Adrenal gland (tissue), 12 donors: Measurements from ENCODE around the gene LRRC4C. TPM values are rescaled to one million over a fixed set of nuclear protein-coding genes. Genes with fewer than 3 reads are reported as not detected.

ENCODE experiments used
- DNase-seq, 7 donors: peaks; one replicate each; pipeline ENCODE4 v3.0.0-alpha.2; 2019 to 2020
- H3K27ac ChIP-seq, 5 donors: fragments of 200-600 bp; sonication (generic) in 4 of 5; 1 replicate in 3 of 5; 2 replicates in 2 of 5; pipeline versions ENCODE4 v1.5.1 to v1.8.0; 2016 to 2020; ENCODE audit warnings: mild to moderate bottlenecking in 1 of 5
- H3K27me3 ChIP-seq: fragments of 200-600 bp; 2 replicates; pipeline ENCODE4 v1.8.0; 2021
- H3K36me3 ChIP-seq, 2 donors: fragments of 200-600 bp; replicated peaks in 1 of 2; 1 replicate in 1 of 2; 2 replicates in 1 of 2; pipeline versions ENCODE4 v1.5.1 to v1.8.0; 2018 to 2022
- H3K4me1 ChIP-seq, 2 donors: fragments of 200-600 bp; replicated peaks in 1 of 2; 1 replicate in 1 of 2; 2 replicates in 1 of 2; pipeline versions ENCODE4 v1.5.1 to v1.8.0; 2018 to 2021
- H3K4me3 ChIP-seq, 4 donors: fragments of 200-600 bp; sonication (generic) in 3 of 4; one replicate each; pipeline ENCODE4 v1.5.1; 2016 to 2018
- H3K9me3 ChIP-seq, 3 donors: fragments of 200-600 bp; sonication (generic) in 1 of 3; replicated peaks in 1 of 3; 1 replicate in 2 of 3; 2 replicates in 1 of 3; pipeline versions ENCODE4 v1.5.1 to v1.8.0; 2016 to 2021
- CTCF ChIP-seq, 6 experiments: fragments of 450-650 bp in 4 of 6; fragments of 200-600 bp in 2 of 6; sonication (generic) in 1 of 6; IDR thresholded peaks; 1 replicate in 5 of 6; 2 replicates in 1 of 6; pipeline versions ENCODE4 v1.5.1 to v1.8.0; 2016 to 2021; ENCODE audit warnings: antibody characterized with exemption in 6 of 6, mild to moderate bottlenecking in 2 of 6, moderate library complexity in 1 of 6
- POLR2A ChIP-seq, 2 donors: fragments of 450-650 bp; IDR thresholded peaks; one replicate each; pipeline ENCODE4 v1.6.1; 2017; ENCODE audit warnings: antibody characterized with exemption in 2 of 2, mild to moderate bottlenecking in 2 of 2, moderate library complexity in 1 of 2
- WGBS, 4 donors: extraction: QIAGEN DNeasy Blood & Tissue Kit in 2 of 4; methylation state at CpG; one replicate each; pipeline versions ENCODE4 v1.1.5 to v1.1.7; 2013 to 2017; 5-methylcytosine and 5-hydroxymethylcytosine counted together
- intact Hi-C, 2 donors: fragments of 100-400 bp; cut with DNase I; formaldehyde crosslinking; loops; one replicate each; pipeline versions ENCODE4 v1.14.1 to v1.15.0; 2022 to 2023
- polyA plus RNA-seq, 3 donors: library from polyadenylated mRNA; stranded (reverse); fragments of 200-250 nt in 2 of 3; fragments of 350-450 nt in 1 of 3; fragmentation: Illumina TruSeq in 1 of 3; extraction: RNeasy Lipid Tissue Mini Kit (QIAGEN cat#74804) in 1 of 3; gene quantifications; one replicate each; pipeline ENCODE4 v1.2.3, GENCODE V29; 2013 to 2014
- total RNA-seq, 9 donors: library from RNA; depleted of rRNA in 4 of 9; stranded (reverse); fragments of >200 nt in 4 of 9; fragments of 120-200 nt in 1 of 9; fragmentation: NEBNext Ultra II Directional in 1 of 9; extraction: Animal tissue kit (Norgen Biotek cat#: 25700) in 1 of 9; gene quantifications; one replicate each; pipeline versions ENCODE4 v1.1.0 to v1.2.4, GENCODE V29; 2013 to 2023
- donor health status: healthy with polysubstance abuse.
- donor health status: Bipolar disorder and iron deficiency.
- donor health status: DM: yes; HTN: yes; CAD: no.
- donor health status: DM: no; HTN: no; CAD: no.
- donor health status: DM: no; HTN: no; CAD: no.
- donor health status: DM: yes; HTN: yes; CAD: no.

The LRRC4C gene
- total and polyA plus RNA-seq, 12 donors = 1.0 to 10.6 (median 5.5) TPM

DNA sequence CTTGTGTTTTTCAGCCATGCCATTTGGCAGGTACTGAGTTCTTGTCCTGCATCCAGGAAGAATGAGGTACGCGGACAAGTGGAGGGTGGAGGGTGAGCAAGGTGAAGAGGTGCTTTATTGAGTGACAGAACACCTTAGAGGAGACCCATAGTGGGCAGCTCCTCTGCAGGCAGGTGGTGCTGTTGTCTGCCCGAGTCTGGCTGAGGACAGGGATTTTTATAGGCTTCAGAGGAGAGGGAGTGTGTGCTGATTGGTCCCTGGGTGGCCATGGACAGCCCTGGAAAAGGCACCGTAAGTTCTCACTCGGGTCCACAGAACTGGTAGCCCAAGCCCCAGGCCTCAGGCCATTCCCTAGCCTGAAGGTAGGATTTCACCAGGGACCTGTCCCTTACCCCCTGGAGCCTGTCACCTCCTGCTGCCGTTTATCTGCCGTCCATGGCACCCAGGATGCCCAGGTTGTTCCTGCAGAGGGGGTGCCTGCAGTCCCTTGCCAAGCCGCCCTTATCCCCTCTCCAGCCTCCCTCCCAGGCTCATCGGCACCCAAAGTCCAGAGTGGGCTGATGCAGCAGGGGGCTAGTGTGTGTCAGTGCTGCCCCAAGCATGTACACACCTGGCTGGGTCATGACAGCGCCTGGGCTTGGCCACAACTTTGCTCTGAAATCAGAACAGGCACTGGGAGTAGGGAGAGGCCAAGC, 213.6 kb downstream of the LRRC4C start:
- Histone ChIP-seq H3K27ac (no peak overlapping the region), H3K9me3 (no peaks in the 10 kb centered on the region), H3K4me1 (no peaks in the 10 kb centered on the region), H3K36me3 (no peaks in the 10 kb centered on the region), H3K4me3 (no peak overlapping the region), H3K27me3 (no peaks in the 10 kb centered on the region)
- 84 to 94% (median 91%) methylated on average over 6 to 10 of the region's 10 CpGs for WGBS, 4 donors
- DNase-seq = peak in 4 of 7 donors; percentile 4 to 48 (median 17)
- intact Hi-C loops = no loop called here
- TF ChIP-seq POLR2A (IDR thresholded peaks at IDR 0.05) (no peak), CTCF (IDR thresholded peaks at IDR 0.05) (peak in 3 of 6 experiments; percentile 15 to 31 (median 21))

- no peaks in the 10 kb centered on the region for H3K27me3 ChIP-seq
- H3K9me3 ChIP-seq = no peaks in the 10 kb centered on the region
- no peak for TF ChIP-seq POLR2A (IDR thresholded peaks at IDR 0.05)
- TF ChIP-seq CTCF (IDR thresholded peaks at IDR 0.05) = no peak
- intact Hi-C loops = no loop called here
- DNase-seq = peak in 2 of 7 donors; percentile 13 to 16
- no peaks in the 10 kb centered on the region for H3K4me1 ChIP-seq
- no peaks in the 10 kb centered on the region for H3K36me3 ChIP-seq
- H3K27ac ChIP-seq = no peak overlapping the region
- no peak overlapping the region for H3K4me3 ChIP-seq
- 78 to 87% (median 85%) methylated on average over 9 to 10 of the region's 10 CpGs for WGBS, 4 donors
Observed at GRCh38 chr11:41245184-41245583, 214.3 kb downstream of the LRRC4C start.

DNA sequence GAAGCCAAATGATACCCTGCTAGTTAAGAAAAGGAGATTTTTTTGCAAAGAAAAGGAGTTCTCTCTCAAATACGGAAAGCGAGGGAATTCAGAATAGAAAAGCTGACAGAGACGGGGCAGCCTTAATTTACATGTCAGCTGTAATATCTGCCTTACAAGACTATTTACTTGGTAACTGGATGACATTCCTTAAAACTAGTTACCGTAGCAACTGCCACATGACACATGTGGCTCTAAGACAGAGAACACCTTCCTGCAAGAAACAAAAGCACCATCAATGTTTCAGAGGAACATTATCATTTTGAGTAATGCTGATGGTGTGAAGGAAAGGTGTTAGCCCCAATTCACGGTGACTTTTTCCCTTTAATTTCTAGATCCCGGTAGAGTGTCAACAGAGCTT, 222.1 kb downstream of the LRRC4C start:
- no peaks in the 10 kb centered on the region for H3K36me3 ChIP-seq
- TF ChIP-seq POLR2A (IDR thresholded peaks at IDR 0.05) (no peak), CTCF (IDR thresholded peaks at IDR 0.05) (no peak)
- no peak for DNase-seq
- no peaks in the 10 kb centered on the region for H3K9me3 ChIP-seq
- 61 to 72% (median 67%) methylated on average over 6 of the region's 6 CpGs for WGBS, 4 donors
- H3K4me1 ChIP-seq = no peaks in the 10 kb centered on the region
- H3K27me3 ChIP-seq = no peaks in the 10 kb centered on the region
- H3K4me3 ChIP-seq = no peak overlapping the region
- intact Hi-C loops = no loop called here
- H3K27ac ChIP-seq = no peak overlapping the region

DNA sequence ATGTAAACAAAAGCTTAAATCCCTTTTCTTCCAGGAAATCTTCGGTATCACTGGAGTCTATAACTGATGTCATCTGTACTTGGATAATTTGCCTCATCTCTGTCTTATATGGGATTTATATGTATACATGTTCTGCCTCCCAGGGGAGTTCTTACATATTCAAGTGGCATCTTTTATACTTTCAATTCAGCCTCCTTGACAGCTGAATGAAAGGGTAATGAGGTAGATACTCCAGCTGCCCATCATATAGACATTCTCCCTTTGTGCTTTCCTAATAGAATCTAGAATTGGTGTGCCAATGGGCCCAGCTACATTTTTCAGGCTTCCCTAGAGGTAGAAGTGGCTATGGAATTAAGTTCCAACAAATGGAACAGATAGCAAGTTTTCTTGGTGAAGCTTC, 223.8 kb downstream of the LRRC4C start:
- H3K9me3 ChIP-seq = no peaks in the 10 kb centered on the region
- H3K27ac ChIP-seq = no peak overlapping the region
- no peaks in the 10 kb centered on the region for H3K27me3 ChIP-seq
- intact Hi-C loops = no loop called here
- H3K4me1 ChIP-seq = no peaks in the 10 kb centered on the region
- no peak for DNase-seq
- WGBS, 4 donors = 82 to 93% (median 91%) methylated on average over 1 of the region's 1 CpG
- H3K36me3 ChIP-seq = no peaks in the 10 kb centered on the region
- no peak overlapping the region for H3K4me3 ChIP-seq
- no peak for TF ChIP-seq POLR2A (IDR thresholded peaks at IDR 0.05)
- no peak for TF ChIP-seq CTCF (IDR thresholded peaks at IDR 0.05)
